ENCODE data around the gene FAM170B. TPM values are rescaled to one million over a fixed set of nuclear protein-coding genes. Genes with fewer than 3 reads are reported as not detected.

Gene FAM170B
- total RNA-seq, 5 donors from 2014 or later (not counting 1 experiment from before 2014, with no cell fraction given) = 0.16 TPM; not detected in 4

GRCh38 chr10:49173853-49174252, 40.0 kb upstream of the FAM170B start:
- H3K9me3 Mint-ChIP-seq = no peaks in the 10 kb centered on the region
- DNase-seq (no peak), ATAC-seq (replicated peaks in 1 of 4) (no peak)
- H3K9me3 ChIP-seq = no peaks in the 10 kb centered on the region
- no peak overlapping the region for H3K27ac Mint-ChIP-seq
- no peak overlapping the region for H3K4me3 ChIP-seq (ENCODE audit: control insufficient read depth in 1 of 2, extremely low read depth in 1 of 2, low read length in 1 of 2)
- H3K36me3 Mint-ChIP-seq = no peaks in the 10 kb centered on the region
- ChIA-PET CTCF (interaction anchor here in 1 of 2 donors (0.9 kb wide), 1 partner anchor 10 kb away, joined by 3 read pairs; no protein-coding TSS in a partner anchor), POLR2A (no interaction called here)
- H3K36me3 ChIP-seq (ENCODE audit: control insufficient read depth in 2 of 2, extremely low read depth in 1 of 2, insufficient read depth in 1 of 2, low read length in 1 of 2) = no peaks in the 10 kb centered on the region
- peaks cover 0 to 7% of the 10 kb centered on the region in 2 donors for H3K27me3 Mint-ChIP-seq
- peaks cover 5 to 62% (median 17%) of the 10 kb centered on the region in 3 donors for H3K4me1 Mint-ChIP-seq
- H3K27ac ChIP-seq (ENCODE audit: low read length) = no peak overlapping the region
- 89% methylated on average over 2 of the region's 4 CpGs for WGBS (ENCODE audit: insufficient coverage)
- H3K27me3 ChIP-seq (replicated peaks in 1 of 2; ENCODE audit: control insufficient read depth in 2 of 2, extremely low read depth in 1 of 2, insufficient read depth in 2 of 2, low read length in 1 of 2) = peaks cover 0 to 8% of the 10 kb centered on the region in 2 experiments
- H3K4me1 ChIP-seq (ENCODE audit: control insufficient read depth in 1 of 2, extremely low read depth in 1 of 2, insufficient read depth in 2 of 2, low read length in 2 of 2) = peaks cover 0 to 32% of the 10 kb centered on the region in 2 experiments
- no peak overlapping the region for H3K4me3 Mint-ChIP-seq

- Mint-ChIP-seq H3K27ac (no peak overlapping the region), H3K9me3 (no peaks in the 10 kb centered on the region), H3K27me3 (peaks cover 0 to 7% of the 10 kb centered on the region in 2 donors), H3K36me3 (no peaks in the 10 kb centered on the region), H3K4me3 (no peak overlapping the region), H3K4me1 (peaks cover 5 to 57% (median 13%) of the 10 kb centered on the region in 3 donors)
- Histone ChIP-seq H3K36me3 (ENCODE audit: control insufficient read depth in 2 of 2, extremely low read depth in 1 of 2, insufficient read depth in 1 of 2, low read length in 1 of 2) (no peaks in the 10 kb centered on the region), H3K4me1 (ENCODE audit: control insufficient read depth in 1 of 2, extremely low read depth in 1 of 2, insufficient read depth in 2 of 2, low read length in 2 of 2) (peaks cover 0 to 31% of the 10 kb centered on the region in 2 experiments), H3K27me3 (replicated peaks in 1 of 2; ENCODE audit: control insufficient read depth in 2 of 2, extremely low read depth in 1 of 2, insufficient read depth in 2 of 2, low read length in 1 of 2) (peaks cover 0 to 8% of the 10 kb centered on the region in 2 experiments), H3K9me3 (no peaks in the 10 kb centered on the region), H3K4me3 (ENCODE audit: control insufficient read depth in 1 of 2, extremely low read depth in 1 of 2, low read length in 1 of 2) (no peak overlapping the region), H3K27ac (ENCODE audit: low read length) (no peak overlapping the region)
- POLR2A ChIA-PET = no interaction called here
- CTCF ChIA-PET = interaction anchor here in 1 of 2 donors (0.9 kb wide), 1 partner anchor 9 kb away, joined by 3 read pairs; no protein-coding TSS in a partner anchor
- no peak for DNase-seq
- 82% methylated on average over 4 of the region's 11 CpGs for WGBS (ENCODE audit: insufficient coverage)
- no peak for ATAC-seq (replicated peaks in 1 of 4)
These were observed 39.5 kb upstream of the FAM170B start for GRCh38 chr10:49173201-49173772.

GRCh38 chr10:49172777-49173132, 38.9 kb upstream of the FAM170B start:
- H3K9me3 ChIP-seq = no peaks in the 10 kb centered on the region
- CTCF ChIA-PET = interaction anchor here in 1 of 2 donors (0.9 kb wide), 1 partner anchor 9 kb away, joined by 3 read pairs; no protein-coding TSS in a partner anchor
- Mint-ChIP-seq H3K27ac (no peak overlapping the region), H3K4me1 (peaks cover 5 to 51% (median 9%) of the 10 kb centered on the region in 3 donors), H3K9me3 (no peaks in the 10 kb centered on the region), H3K36me3 (no peaks in the 10 kb centered on the region), H3K4me3 (no peak overlapping the region), H3K27me3 (peaks cover 0 to 7% of the 10 kb centered on the region in 2 donors)
- no peaks in the 10 kb centered on the region for H3K36me3 ChIP-seq (ENCODE audit: control insufficient read depth in 2 of 2, extremely low read depth in 1 of 2, insufficient read depth in 1 of 2, low read length in 1 of 2)
- H3K27ac ChIP-seq (ENCODE audit: low read length) = no peak overlapping the region
- ATAC-seq (replicated peaks in 1 of 4) = no peak
- H3K27me3 ChIP-seq (replicated peaks in 1 of 2; ENCODE audit: control insufficient read depth in 2 of 2, extremely low read depth in 1 of 2, insufficient read depth in 2 of 2, low read length in 1 of 2) = peaks cover 0 to 8% of the 10 kb centered on the region in 2 experiments
- H3K4me1 ChIP-seq (ENCODE audit: control insufficient read depth in 1 of 2, extremely low read depth in 1 of 2, insufficient read depth in 2 of 2, low read length in 2 of 2) = peaks cover 0 to 26% of the 10 kb centered on the region in 2 experiments
- 90% methylated on average over 2 of the region's 3 CpGs for WGBS (ENCODE audit: insufficient coverage)
- no peak overlapping the region for H3K4me3 ChIP-seq (ENCODE audit: control insufficient read depth in 1 of 2, extremely low read depth in 1 of 2, low read length in 1 of 2)
- no peak for DNase-seq
- POLR2A ChIA-PET = no interaction called here

- Histone ChIP-seq H3K9me3 (no peaks in the 10 kb centered on the region), H3K27me3 (replicated peaks in 1 of 2; ENCODE audit: control insufficient read depth in 2 of 2, extremely low read depth in 1 of 2, insufficient read depth in 2 of 2, low read length in 1 of 2) (peaks cover 0 to 11% of the 10 kb centered on the region in 2 experiments), H3K4me1 (ENCODE audit: control insufficient read depth in 1 of 2, extremely low read depth in 1 of 2, insufficient read depth in 2 of 2, low read length in 2 of 2) (peaks cover 0 to 20% of the 10 kb centered on the region in 2 experiments), H3K27ac (ENCODE audit: low read length) (no peak overlapping the region), H3K36me3 (ENCODE audit: control insufficient read depth in 2 of 2, extremely low read depth in 1 of 2, insufficient read depth in 1 of 2, low read length in 1 of 2) (no peaks in the 10 kb centered on the region), H3K4me3 (ENCODE audit: control insufficient read depth in 1 of 2, extremely low read depth in 1 of 2, low read length in 1 of 2) (no peak overlapping the region)
- H3K27me3 Mint-ChIP-seq = peaks cover 0 to 5% of the 10 kb centered on the region in 2 donors
- WGBS (ENCODE audit: insufficient coverage) = 100% methylated on average over 1 of the region's 4 CpGs
- H3K4me3 Mint-ChIP-seq = no peak overlapping the region
- no peaks in the 10 kb centered on the region for H3K9me3 Mint-ChIP-seq
- ChIA-PET POLR2A (no interaction called here), CTCF (no interaction called here)
- H3K27ac Mint-ChIP-seq = no peak overlapping the region
- peaks cover 3 to 46% (median 4%) of the 10 kb centered on the region in 3 donors for H3K4me1 Mint-ChIP-seq
- no peak for ATAC-seq (replicated peaks in 1 of 4)
- no peaks in the 10 kb centered on the region for H3K36me3 Mint-ChIP-seq
- no peak for DNase-seq
These were observed 38.4 kb upstream of the FAM170B start for GRCh38 chr10:49172061-49172776.

- no peak overlapping the region for H3K4me3 ChIP-seq (ENCODE audit: control insufficient read depth in 1 of 2, extremely low read depth in 1 of 2, low read length in 1 of 2)
- peaks cover 0 to 11% of the 10 kb centered on the region in 2 experiments for H3K27me3 ChIP-seq (replicated peaks in 1 of 2; ENCODE audit: control insufficient read depth in 2 of 2, extremely low read depth in 1 of 2, insufficient read depth in 2 of 2, low read length in 1 of 2)
- Mint-ChIP-seq H3K9me3 (no peaks in the 10 kb centered on the region), H3K4me3 (no peak overlapping the region), H3K27ac (no peak overlapping the region), H3K27me3 (peaks cover 0 to 3% of the 10 kb centered on the region in 2 donors), H3K4me1 (peaks cover 0 to 41% (median 2%) of the 10 kb centered on the region in 3 donors), H3K36me3 (no peaks in the 10 kb centered on the region)
- no peaks in the 10 kb centered on the region for H3K36me3 ChIP-seq (ENCODE audit: control insufficient read depth in 2 of 2, extremely low read depth in 1 of 2, insufficient read depth in 1 of 2, low read length in 1 of 2)
- ChIA-PET CTCF (no interaction called here), POLR2A (no interaction called here)
- H3K27ac ChIP-seq (ENCODE audit: low read length) = no peak overlapping the region
- ATAC-seq (replicated peaks in 1 of 4) (no peak), DNase-seq (no peak)
- 76% methylated on average over 4 of the region's 7 CpGs for WGBS (ENCODE audit: insufficient coverage)
- peaks cover 0 to 13% of the 10 kb centered on the region in 2 experiments for H3K4me1 ChIP-seq (ENCODE audit: control insufficient read depth in 1 of 2, extremely low read depth in 1 of 2, insufficient read depth in 2 of 2, low read length in 2 of 2)
- H3K9me3 ChIP-seq = no peaks in the 10 kb centered on the region
These were observed 37.7 kb upstream of the FAM170B start for GRCh38 chr10:49171326-49172060.

DNA sequence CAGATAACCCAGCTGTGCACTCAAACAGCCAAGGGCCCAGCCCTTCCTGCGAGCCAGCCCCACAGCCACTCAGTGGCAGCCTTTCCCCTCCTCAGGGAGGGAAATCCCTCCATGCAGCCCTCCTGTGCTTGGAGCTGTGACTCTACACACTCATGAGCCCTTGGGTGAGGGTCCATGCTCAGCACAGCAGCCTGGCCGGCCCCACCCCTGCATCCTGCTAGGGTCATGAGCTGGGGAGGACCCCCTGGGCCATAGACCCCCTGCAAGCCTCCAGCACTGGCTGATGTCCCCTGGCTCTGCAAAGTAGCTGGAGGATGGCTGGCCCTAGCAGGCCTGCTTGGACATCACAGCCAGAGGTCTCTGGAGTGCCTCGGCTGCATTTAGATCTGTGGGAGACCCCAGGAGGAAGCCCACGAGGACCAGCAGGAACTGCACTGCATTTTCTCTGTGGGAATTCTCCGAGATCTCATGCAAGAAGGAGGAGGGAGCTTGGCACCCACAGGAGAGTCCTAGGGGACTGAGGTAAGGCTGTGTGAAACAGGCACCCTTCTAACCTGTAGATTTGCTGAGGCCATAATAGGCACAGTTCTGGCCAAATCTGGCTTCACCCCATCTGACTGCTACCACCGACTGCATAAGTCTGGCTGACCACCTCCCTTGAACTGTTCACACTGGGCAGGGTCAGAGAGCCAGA, 37.0 kb upstream of the FAM170B start:
- H3K4me3 Mint-ChIP-seq = no peak overlapping the region
- no peak for DNase-seq
- Histone ChIP-seq H3K4me3 (ENCODE audit: control insufficient read depth in 1 of 2, extremely low read depth in 1 of 2, low read length in 1 of 2) (no peak overlapping the region), H3K4me1 (ENCODE audit: control insufficient read depth in 1 of 2, extremely low read depth in 1 of 2, insufficient read depth in 2 of 2, low read length in 2 of 2) (peaks cover 0 to 12% of the 10 kb centered on the region in 2 experiments), H3K9me3 (no peaks in the 10 kb centered on the region), H3K27ac (ENCODE audit: low read length) (no peak overlapping the region), H3K36me3 (ENCODE audit: control insufficient read depth in 2 of 2, extremely low read depth in 1 of 2, insufficient read depth in 1 of 2, low read length in 1 of 2) (peaks cover 0 to 4% of the 10 kb centered on the region in 2 donors), H3K27me3 (replicated peaks in 1 of 2; ENCODE audit: control insufficient read depth in 2 of 2, extremely low read depth in 1 of 2, insufficient read depth in 2 of 2, low read length in 1 of 2) (peaks cover 0 to 11% of the 10 kb centered on the region in 2 experiments)
- H3K36me3 Mint-ChIP-seq = no peaks in the 10 kb centered on the region
- H3K4me1 Mint-ChIP-seq = peaks cover 0 to 36% (median 0%) of the 10 kb centered on the region in 3 donors
- ChIA-PET CTCF (no interaction called here), POLR2A (no interaction called here)
- no peak for ATAC-seq (replicated peaks in 1 of 4)
- peaks cover 0 to 3% of the 10 kb centered on the region in 2 donors for H3K27me3 Mint-ChIP-seq
- H3K27ac Mint-ChIP-seq = no peak overlapping the region
- no peaks in the 10 kb centered on the region for H3K9me3 Mint-ChIP-seq
- WGBS (ENCODE audit: insufficient coverage) = 65% methylated on average over 4 of the region's 6 CpGs

Data from T-cell (primary cell).